HG03159 (cell line): ENCODE measurements around the gene RPP25L.

Experiments used
- ATAC-seq: cut with Tn5 transposase; IDR thresholded peaks from one replicate; pipeline ENCODE4 v1.9.1; 2021; ENCODE audit warnings: mild to moderate bottlenecking, moderate library complexity; ENCODE audit not compliant: unreplicated experiment

Gene RPP25L

GRCh38 chr9:34638138-34638445 is 26.2 kb upstream of the RPP25L start:
- ATAC-seq: no peak

GRCh38 chr9:34637356-34638137 is 25.6 kb upstream of the RPP25L start, which contains the start of gene SIGMAR1:
SIGMAR1 (minus strand) TSS chr9:34637787; CDS start chr9:34637697, 90 bp downstream.
- peak; percentile 75 for ATAC-seq

- ATAC-seq: no peak
Measured at GRCh38 chr9:34636791-34637355, 25.0 kb upstream of the RPP25L start.

- ATAC-seq: no peak
Measured at GRCh38 chr9:34635556-34635955, 23.7 kb upstream of the RPP25L start.

GRCh38 chr9:34634551-34635248 is 22.8 kb upstream of the RPP25L start:
- ATAC-seq: no peak

GRCh38 chr9:34633851-34634550 is 22.1 kb upstream of the RPP25L start:
- no peak for ATAC-seq

GRCh38 chr9:34633166-34633565 is 21.3 kb upstream of the RPP25L start:
- ATAC-seq: no peak

GRCh38 chr9:34630402-34631154 is 18.7 kb upstream of the RPP25L start:
- no peak for ATAC-seq

- ATAC-seq: no peak
Measured at GRCh38 chr9:34629491-34629808, 17.6 kb upstream of the RPP25L start.

GRCh38 chr9:34628656-34629490 is 17.0 kb upstream of the RPP25L start, which contains the start of gene ARID3C:
ARID3C (minus strand) TSS chr9:34629066; CDS start chr9:34628014, 1,052 bp downstream.
- ATAC-seq: no peak

GRCh38 chr9:34627716-34628655 is 16.1 kb upstream of the RPP25L start:
- ATAC-seq: no peak

- ATAC-seq: no peak
Measured at GRCh38 chr9:34625186-34625486, 13.2 kb upstream of the RPP25L start.

- no peak for ATAC-seq
Measured at GRCh38 chr9:34624475-34625185, 12.7 kb upstream of the RPP25L start.

GRCh38 chr9:34623374-34624235 is 11.7 kb upstream of the RPP25L start:
- no peak for ATAC-seq

- ATAC-seq: peak; percentile 98
Measured at GRCh38 chr9:34620061-34620994, 8.4 kb upstream of the RPP25L start, which contains the start of gene DCTN3. DCTN3 (minus strand) TSS chr9:34620495; CDS start chr9:34620464, 31 bp downstream.

GRCh38 chr9:34615132-34615531 is 3.2 kb upstream of the RPP25L start:
- no peak for ATAC-seq
